Measurements from ENCODE around the gene MAMSTR.
"Not testable (repeated sequence)": the region's sequence is repeated elsewhere in the genome, so short reads cannot be mapped to it uniquely, and the experiment has no call there.

The MAMSTR gene

DNA sequence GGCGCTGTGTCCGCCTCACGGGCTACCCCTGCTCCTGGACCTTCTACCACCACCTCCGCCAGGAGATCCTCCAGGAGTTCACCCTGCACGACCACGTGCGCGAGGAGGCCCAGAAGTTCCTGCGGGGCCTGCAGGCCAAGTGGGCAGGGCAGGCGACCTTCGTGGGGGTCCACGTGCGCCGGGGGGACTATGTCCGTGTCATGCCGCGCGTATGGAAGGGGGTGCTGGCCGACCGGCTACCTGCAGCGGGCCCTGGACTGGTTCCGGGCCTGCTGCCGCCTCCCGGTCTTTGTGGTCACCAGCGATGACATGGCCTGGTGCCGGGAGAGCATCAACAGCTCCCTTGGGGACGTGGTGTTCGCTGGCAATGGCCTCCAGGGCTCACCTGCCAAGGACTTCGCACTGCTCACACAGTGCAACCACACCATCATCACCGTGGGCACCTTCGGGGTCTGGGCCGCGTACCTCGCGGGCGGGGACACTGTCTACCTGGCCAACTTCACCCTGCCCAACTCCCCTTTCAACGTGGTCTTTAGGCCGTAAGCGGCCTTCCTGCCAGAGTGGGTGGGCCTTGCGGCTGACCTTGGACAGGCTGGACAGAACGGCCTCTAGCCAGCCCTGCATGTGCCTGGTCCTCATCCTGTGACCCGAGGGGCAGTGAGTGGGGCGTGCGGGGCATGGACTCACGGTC is 38.9 kb downstream of the MAMSTR start:
- no peaks in the 10 kb centered on the region for H3K27me3 ChIP-seq (ENCODE audit: insufficient read depth, low read length)

DNA sequence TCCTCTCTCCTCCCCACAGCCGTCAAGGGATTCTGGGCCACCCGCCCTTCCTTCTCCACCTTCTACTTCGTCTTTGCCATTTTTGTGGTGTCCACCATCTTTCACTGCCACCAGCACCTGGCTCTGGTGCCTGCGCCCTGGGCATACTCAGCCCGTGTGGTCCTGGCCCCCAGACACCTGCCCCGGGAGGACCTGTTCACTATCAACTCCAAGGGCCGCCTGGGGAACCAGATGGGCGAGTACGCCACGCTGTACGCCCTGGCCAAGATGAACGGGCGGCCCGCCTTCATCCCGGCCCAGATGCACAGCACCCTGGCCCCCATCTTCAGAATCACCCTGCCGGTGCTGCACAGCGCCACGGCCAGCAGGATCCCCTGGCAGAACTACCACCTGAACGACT is 39.5 kb downstream of the MAMSTR start:
- H3K4me3 ChIP-seq (ENCODE audit: low read length); H3K27me3 ChIP-seq (ENCODE audit: insufficient read depth, low read length); H2AFZ ChIP-seq (ENCODE audit: low read depth, low read length); H3K9me3 ChIP-seq (ENCODE audit: low read length); H3K36me3 ChIP-seq (ENCODE audit: insufficient read depth, low read length); H3K4me1 ChIP-seq (ENCODE audit: insufficient read depth, low read length): not testable (repeated sequence)

More for the DNA sequence above, 38.9 kb downstream of the MAMSTR start:
- Histone ChIP-seq H3K9me3 (ENCODE audit: low read length) (no peaks in the 10 kb centered on the region), H3K36me3 (ENCODE audit: insufficient read depth, low read length) (no peaks in the 10 kb centered on the region), H3K4me1 (ENCODE audit: insufficient read depth, low read length) (peaks cover 4% of the 10 kb centered on the region), H3K4me3 (ENCODE audit: low read length) (no peak overlapping the region), H2AFZ (ENCODE audit: low read depth, low read length) (no peak overlapping the region)

GRCh38 chr19:48678201-48678600 is 41.3 kb downstream of the MAMSTR start:
- Histone ChIP-seq H3K27me3 (ENCODE audit: insufficient read depth, low read length) (no peaks in the 10 kb centered on the region), H2AFZ (ENCODE audit: low read depth, low read length) (no peak overlapping the region), H3K4me1 (ENCODE audit: insufficient read depth, low read length) (peaks cover 13% of the 10 kb centered on the region), H3K4me3 (ENCODE audit: low read length) (no peak overlapping the region), H3K36me3 (ENCODE audit: insufficient read depth, low read length) (no peaks in the 10 kb centered on the region), H3K9me3 (ENCODE audit: low read length) (no peaks in the 10 kb centered on the region)

GRCh38 chr19:48676887-48677286 is 42.6 kb downstream of the MAMSTR start:
- peaks cover 15% of the 10 kb centered on the region for H3K4me1 ChIP-seq (ENCODE audit: insufficient read depth, low read length)
- H3K27me3 ChIP-seq (ENCODE audit: insufficient read depth, low read length): no peaks in the 10 kb centered on the region
- H3K36me3 ChIP-seq (ENCODE audit: insufficient read depth, low read length): no peaks in the 10 kb centered on the region
- H3K4me3 ChIP-seq (ENCODE audit: low read length): no peak overlapping the region
- no peak overlapping the region for H2AFZ ChIP-seq (ENCODE audit: low read depth, low read length)
- H3K9me3 ChIP-seq (ENCODE audit: low read length): no peaks in the 10 kb centered on the region

DNA sequence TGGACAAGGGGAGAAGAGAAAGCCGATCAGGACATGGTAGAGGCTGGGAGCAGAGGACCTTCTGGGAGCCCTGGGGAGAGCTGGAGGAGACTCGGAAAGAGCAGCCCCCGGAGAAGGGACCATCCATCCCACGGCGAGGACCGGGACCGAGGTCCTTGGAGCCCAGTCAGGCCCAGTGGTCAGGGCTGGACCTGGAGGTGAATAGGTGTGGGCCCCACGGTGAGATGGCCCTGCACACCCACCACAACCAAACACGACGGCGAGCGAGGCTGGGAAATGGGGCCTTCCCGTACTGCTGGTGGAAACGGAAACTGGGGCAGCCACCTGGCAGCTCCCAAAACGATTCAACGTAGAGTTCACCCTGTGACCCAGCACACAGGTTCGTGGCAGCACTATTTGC is 43.0 kb downstream of the MAMSTR start:
- H3K9me3 ChIP-seq (ENCODE audit: low read length): no peaks in the 10 kb centered on the region
- peaks cover 15% of the 10 kb centered on the region for H3K4me1 ChIP-seq (ENCODE audit: insufficient read depth, low read length)
- H3K27me3 ChIP-seq (ENCODE audit: insufficient read depth, low read length): no peaks in the 10 kb centered on the region
- H3K4me3 ChIP-seq (ENCODE audit: low read length): no peak overlapping the region
- H3K36me3 ChIP-seq (ENCODE audit: insufficient read depth, low read length): no peaks in the 10 kb centered on the region
- H2AFZ ChIP-seq (ENCODE audit: low read depth, low read length): no peak overlapping the region

DNA sequence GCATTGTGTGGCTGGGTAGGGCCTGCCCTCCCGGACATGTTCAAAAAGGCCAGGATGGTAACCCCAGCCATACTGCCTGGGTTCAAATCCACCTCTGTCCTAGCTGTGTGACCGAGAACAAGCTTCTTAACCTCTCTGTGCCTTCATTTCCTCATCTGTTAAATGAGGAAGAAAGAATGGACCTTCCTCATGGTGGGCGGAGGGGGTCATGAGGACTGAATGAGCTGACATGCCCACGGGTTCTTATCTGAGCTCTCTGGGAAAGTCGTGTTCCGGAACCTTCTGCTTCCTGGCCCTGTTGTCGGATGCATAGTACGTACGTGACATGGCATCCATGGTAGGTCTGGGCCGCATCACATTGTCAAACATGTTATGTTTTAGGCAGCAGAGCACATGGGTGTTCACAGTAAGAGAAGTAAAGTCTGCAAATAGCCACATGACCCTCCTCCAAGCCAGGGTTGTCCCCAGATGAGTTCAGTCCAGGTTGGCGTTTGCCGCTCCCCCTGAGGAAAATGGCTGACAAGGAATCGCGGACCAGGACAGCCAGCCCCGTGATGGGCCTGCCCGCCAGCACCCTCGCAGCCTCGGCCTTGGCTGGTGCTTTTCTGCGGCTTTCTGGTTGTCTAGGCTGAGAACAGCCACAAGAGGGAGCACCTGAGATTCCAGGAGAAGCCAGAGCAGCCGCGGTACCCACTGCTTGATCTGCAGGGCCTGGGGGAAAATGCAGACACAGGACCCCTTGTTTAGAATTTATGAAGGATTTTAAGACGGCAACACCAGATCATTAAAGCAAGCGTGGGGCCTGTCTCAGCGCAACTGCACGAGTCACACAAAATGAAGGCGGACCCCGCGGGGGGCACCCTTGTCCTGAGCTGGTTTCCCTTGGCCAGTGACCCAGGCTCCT is 44.4 kb downstream of the MAMSTR start:
- no peak overlapping the region for H3K4me3 ChIP-seq (ENCODE audit: low read length)
- H2AFZ ChIP-seq (ENCODE audit: low read depth, low read length): peak overlapping the region; percentile 6
- H3K4me1 ChIP-seq (ENCODE audit: insufficient read depth, low read length): peaks cover 15% of the 10 kb centered on the region
- H3K9me3 ChIP-seq (ENCODE audit: low read length): no peaks in the 10 kb centered on the region
- H3K36me3 ChIP-seq (ENCODE audit: insufficient read depth, low read length): no peaks in the 10 kb centered on the region
- H3K27me3 ChIP-seq (ENCODE audit: insufficient read depth, low read length): no peaks in the 10 kb centered on the region

DNA sequence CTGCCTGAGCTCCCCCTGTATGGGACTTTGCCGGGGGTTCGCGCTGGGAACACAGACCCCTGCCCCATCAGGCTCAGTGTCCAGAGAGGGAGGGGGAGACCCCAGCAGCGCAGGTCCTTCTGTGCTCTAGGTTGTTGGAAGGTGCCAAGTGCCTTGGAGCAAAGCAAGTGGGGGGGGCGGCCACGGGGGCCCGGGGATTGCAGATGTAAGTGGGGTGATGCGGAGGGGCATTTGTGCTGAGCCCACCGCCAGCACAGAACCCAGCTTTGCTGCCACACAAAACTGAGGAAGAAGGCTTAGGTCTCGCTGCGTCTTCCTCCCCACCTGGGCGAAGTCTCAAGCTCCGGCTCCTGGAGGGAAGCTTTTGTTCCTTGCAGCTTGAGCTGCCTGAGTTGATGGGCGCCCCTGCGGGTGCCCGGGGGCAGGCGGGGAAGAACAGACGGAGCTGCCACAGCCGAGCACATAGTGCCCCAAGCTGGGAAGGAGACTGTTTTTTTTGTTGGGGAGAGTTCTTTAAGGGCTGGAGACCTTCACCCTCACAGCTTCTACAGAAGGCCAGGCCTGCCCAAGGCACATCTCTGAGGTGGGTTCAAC is 45.2 kb downstream of the MAMSTR start:
- no peaks in the 10 kb centered on the region for H3K36me3 ChIP-seq (ENCODE audit: insufficient read depth, low read length)
- no peaks in the 10 kb centered on the region for H3K27me3 ChIP-seq (ENCODE audit: insufficient read depth, low read length)
- no peak overlapping the region for H2AFZ ChIP-seq (ENCODE audit: low read depth, low read length)
- H3K4me3 ChIP-seq (ENCODE audit: low read length): no peak overlapping the region
- H3K9me3 ChIP-seq (ENCODE audit: low read length): no peaks in the 10 kb centered on the region
- peaks cover 15% of the 10 kb centered on the region for H3K4me1 ChIP-seq (ENCODE audit: insufficient read depth, low read length)

GRCh38 chr19:48673436-48674100 is 46.0 kb downstream of the MAMSTR start:
- Histone ChIP-seq H3K9me3 (ENCODE audit: low read length) (no peaks in the 10 kb centered on the region), H3K4me1 (ENCODE audit: insufficient read depth, low read length) (peaks cover 15% of the 10 kb centered on the region), H3K36me3 (ENCODE audit: insufficient read depth, low read length) (no peaks in the 10 kb centered on the region), H3K27me3 (ENCODE audit: insufficient read depth, low read length) (no peaks in the 10 kb centered on the region), H2AFZ (ENCODE audit: low read depth, low read length) (no peak overlapping the region), H3K4me3 (ENCODE audit: low read length) (no peak overlapping the region)

GRCh38 chr19:48672994-48673393 is 46.5 kb downstream of the MAMSTR start, which contains the start of gene NTN5:
TSS of gene NTN5 (minus strand) at chr19:48673017. CDS start at chr19:48670986, 2,031 bp downstream.
- H3K36me3 ChIP-seq (ENCODE audit: insufficient read depth, low read length): no peaks in the 10 kb centered on the region
- H3K4me1 ChIP-seq (ENCODE audit: insufficient read depth, low read length): peaks cover 15% of the 10 kb centered on the region
- no peaks in the 10 kb centered on the region for H3K9me3 ChIP-seq (ENCODE audit: low read length)
- H3K4me3 ChIP-seq (ENCODE audit: low read length): no peak within 1 kb of the TSS
- H2AFZ ChIP-seq (ENCODE audit: low read depth, low read length): no peak within 1 kb of the TSS
- no peaks in the 10 kb centered on the region for H3K27me3 ChIP-seq (ENCODE audit: insufficient read depth, low read length)

GRCh38 chr19:48671446-48671995 is 48.0 kb downstream of the MAMSTR start:
- Histone ChIP-seq H3K9me3 (ENCODE audit: low read length) (no peaks in the 10 kb centered on the region), H3K4me3 (ENCODE audit: low read length) (no peak overlapping the region), H3K4me1 (ENCODE audit: insufficient read depth, low read length) (peaks cover 15% of the 10 kb centered on the region), H3K36me3 (ENCODE audit: insufficient read depth, low read length) (no peaks in the 10 kb centered on the region), H2AFZ (ENCODE audit: low read depth, low read length) (no peak overlapping the region), H3K27me3 (ENCODE audit: insufficient read depth, low read length) (no peaks in the 10 kb centered on the region)

- Histone ChIP-seq H3K36me3 (ENCODE audit: insufficient read depth, low read length) (no peaks in the 10 kb centered on the region), H3K9me3 (ENCODE audit: low read length) (no peaks in the 10 kb centered on the region), H3K4me1 (ENCODE audit: insufficient read depth, low read length) (peaks cover 14% of the 10 kb centered on the region), H3K4me3 (ENCODE audit: low read length) (no peak overlapping the region), H2AFZ (ENCODE audit: low read depth, low read length) (no peak overlapping the region), H3K27me3 (ENCODE audit: insufficient read depth, low read length) (no peaks in the 10 kb centered on the region)
These were observed 48.7 kb downstream of the MAMSTR start for GRCh38 chr19:48670699-48671445.
